ENCODE data around the gene SUGCT. TPM values are rescaled to one million over a fixed set of nuclear protein-coding genes. Genes with fewer than 3 reads are reported as not detected.

The SUGCT gene
- total RNA-seq, 2 experiments from 2014 or later, result not detected

- ChIA-PET POLR2A (interaction anchor here (0.5 to 1.2 kb wide), 3 partner anchors 14 to 32 kb away, joined by 3 to 5 read pairs (median 5); no protein-coding TSS in a partner anchor), CTCF (ENCODE audit: unreplicated experiment) (no interaction called here)
- Histone ChIP-seq H3K36me3 (ENCODE audit: insufficient read depth, low read length) (no peaks in the 10 kb centered on the region), H2AFZ (ENCODE audit: low read length) (no peak overlapping the region), H3K4me1 (ENCODE audit: insufficient read depth, low read length, poor library complexity, severe bottlenecking) (no peaks in the 10 kb centered on the region), H4K20me1 (ENCODE audit: insufficient read depth, low read length) (no peaks in the 10 kb centered on the region), H3K27ac (ENCODE audit: low read depth, low read length, poor library complexity, severe bottlenecking) (no peak overlapping the region), H3K9me2 (ENCODE audit: insufficient read depth, low read length) (no peaks in the 10 kb centered on the region), H3K4me2 (ENCODE audit: low read length) (no peak overlapping the region), H3K79me2 (ENCODE audit: insufficient read depth, low read depth, low read length) (no peaks in the 10 kb centered on the region), H3K9me3 (ENCODE audit: low read length) (no peaks in the 10 kb centered on the region), H3K4me3 (ENCODE audit: low read depth, low read length, poor library complexity, severe bottlenecking) (no peak overlapping the region)
- intact Hi-C loops (cut with micrococcal nuclease; ENCODE audit: unreplicated experiment), result no loop called here
- no TSS peak for BruUV-seq (replicated peaks)
- no peak for DNase-seq (ENCODE audit: low spot score)
- TF ChIP-seq EZH2phosphoT487 (IDR thresholded peaks at IDR 0.05; ENCODE audit: borderline replicate concordance, low read depth, low read length) (no peak), CTCF (conservative IDR thresholded peaks at IDR 0.05; ENCODE audit: low read length) (no peak)
Observed at GRCh38 chr7:40584667-40585433, 450.0 kb downstream of the SUGCT start.

- no peak for DNase-seq (ENCODE audit: low spot score)
- Histone ChIP-seq H3K4me1 (ENCODE audit: insufficient read depth, low read length, poor library complexity, severe bottlenecking) (no peaks in the 10 kb centered on the region), H2AFZ (ENCODE audit: low read length) (no peak overlapping the region), H3K27ac (ENCODE audit: low read depth, low read length, poor library complexity, severe bottlenecking) (no peak overlapping the region), H3K9me3 (ENCODE audit: low read length) (no peaks in the 10 kb centered on the region), H4K20me1 (ENCODE audit: insufficient read depth, low read length) (no peaks in the 10 kb centered on the region), H3K79me2 (ENCODE audit: insufficient read depth, low read depth, low read length) (no peaks in the 10 kb centered on the region), H3K36me3 (ENCODE audit: insufficient read depth, low read length) (no peaks in the 10 kb centered on the region), H3K4me3 (ENCODE audit: low read depth, low read length, poor library complexity, severe bottlenecking) (no peak overlapping the region), H3K4me2 (ENCODE audit: low read length) (no peak overlapping the region), H3K9me2 (ENCODE audit: insufficient read depth, low read length) (no peaks in the 10 kb centered on the region)
- TF ChIP-seq EZH2phosphoT487 (IDR thresholded peaks at IDR 0.05; ENCODE audit: borderline replicate concordance, low read depth, low read length) (no peak), CTCF (conservative IDR thresholded peaks at IDR 0.05; ENCODE audit: low read length) (no peak)
- intact Hi-C loops (cut with micrococcal nuclease; ENCODE audit: unreplicated experiment), result no loop called here
- BruUV-seq (replicated peaks), result no TSS peak
- ChIA-PET POLR2A (interaction anchor here (1.2 kb wide), 1 partner anchor 25 kb away, joined by 5 read pairs; no protein-coding TSS in a partner anchor), CTCF (ENCODE audit: unreplicated experiment) (no interaction called here)
Observed at GRCh38 chr7:40586197-40586596, 451.4 kb downstream of the SUGCT start.

DNA sequence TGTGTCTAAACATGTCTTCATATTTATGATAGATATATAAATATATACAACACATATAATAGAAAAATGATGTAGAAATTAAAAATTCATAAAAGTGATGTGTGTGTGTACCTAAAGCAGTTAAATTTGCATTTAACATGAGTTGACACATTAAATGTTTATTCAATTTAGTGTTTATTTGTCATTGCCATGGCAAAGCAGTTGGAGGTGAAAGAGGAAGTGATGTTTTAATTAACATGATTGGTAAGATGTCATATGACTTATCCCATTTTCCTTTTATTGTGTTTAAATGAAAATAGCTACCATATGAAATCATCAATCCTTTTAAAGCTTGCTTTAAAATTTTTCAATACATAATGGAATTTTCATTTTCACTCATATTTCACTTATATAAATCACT lies 452.6 kb downstream of the SUGCT start:
- ChIA-PET CTCF (ENCODE audit: unreplicated experiment) (no interaction called here), POLR2A (no interaction called here)
- H3K9me2 ChIP-seq (ENCODE audit: insufficient read depth, low read length), result no peaks in the 10 kb centered on the region
- H3K27ac ChIP-seq (ENCODE audit: low read depth, low read length, poor library complexity, severe bottlenecking), result no peak overlapping the region
- intact Hi-C loops (cut with micrococcal nuclease; ENCODE audit: unreplicated experiment), result no loop called here
- H4K20me1 ChIP-seq (ENCODE audit: insufficient read depth, low read length), result no peaks in the 10 kb centered on the region
- DNase-seq (ENCODE audit: low spot score), result no peak
- no peak for TF ChIP-seq CTCF (conservative IDR thresholded peaks at IDR 0.05; ENCODE audit: low read length)
- TF ChIP-seq EZH2phosphoT487 (IDR thresholded peaks at IDR 0.05; ENCODE audit: borderline replicate concordance, low read depth, low read length), result no peak
- no peaks in the 10 kb centered on the region for H3K36me3 ChIP-seq (ENCODE audit: insufficient read depth, low read length)
- no TSS peak for BruUV-seq (replicated peaks)
- H3K4me2 ChIP-seq (ENCODE audit: low read length), result no peak overlapping the region
- no peak overlapping the region for H2AFZ ChIP-seq (ENCODE audit: low read length)
- no peaks in the 10 kb centered on the region for H3K79me2 ChIP-seq (ENCODE audit: insufficient read depth, low read depth, low read length)
- no peak overlapping the region for H3K4me3 ChIP-seq (ENCODE audit: low read depth, low read length, poor library complexity, severe bottlenecking)
- no peaks in the 10 kb centered on the region for H3K9me3 ChIP-seq (ENCODE audit: low read length)
- H3K4me1 ChIP-seq (ENCODE audit: insufficient read depth, low read length, poor library complexity, severe bottlenecking), result no peaks in the 10 kb centered on the region

All from OCI-LY7 (cell line).